OCI-LY7 (cell line): ENCODE measurements around the gene ZNF547. TPM values are rescaled to one million over a fixed set of nuclear protein-coding genes. Genes with fewer than 3 reads are reported as not detected.
A peak's percentile ranks its signal among the peaks of the same experiment; 100 is the strongest.

ENCODE experiments used
- BruUV-seq: library from RNA; stranded (reverse); fragments of 400-500 nt; replicated peaks from 2 replicates; lab custom pipeline; 2021; lab: Mats Ljungman, UMichigan
- CTCF ChIA-PET: fragments of 300-600 bp; sonication (Branson Sonifier 250); formaldehyde crosslinking; loops from one replicate; lab custom pipeline; 2022; ENCODE audit warnings: antibody characterized with exemption; ENCODE audit not compliant: unreplicated experiment; lab: Charles Lee
- POLR2A ChIA-PET: fragments of 300-600 bp; sonication (Branson Sonifier 250); formaldehyde crosslinking; loops from one replicate; lab custom pipeline; 2022; ENCODE audit warnings: antibody characterized with exemption; lab: Charles Lee
- DNase-seq: peaks from one replicate; pipeline ENCODE4 v3.0.0-alpha.2; 2015; ENCODE audit warnings: low spot score
- H2AFZ ChIP-seq: fragments of 200-600 bp; sonication (generic), shearing (Covaris generic); 2 replicates; pipeline ENCODE4 v1.6.1; 2014; ENCODE audit warnings: mild to moderate bottlenecking, antibody characterized with exemption, low read length, moderate library complexity
- H3K27ac ChIP-seq: fragments of 200-600 bp; sonication (generic); 2 replicates; pipeline ENCODE4 v1.5.1; 2014; ENCODE audit warnings: mixed run types, low read depth, mild to moderate bottlenecking, moderate library complexity, low read length, inconsistent platforms; ENCODE audit not compliant: poor library complexity, severe bottlenecking
- H3K36me3 ChIP-seq: fragments of 200-600 bp; sonication (generic); 2 replicates; pipeline ENCODE4 v1.6.1; 2014; ENCODE audit warnings: mild to moderate bottlenecking, antibody characterized with exemption, low read length, moderate library complexity, mixed read lengths; ENCODE audit not compliant: insufficient read depth
- H3K4me1 ChIP-seq: fragments of 200-600 bp; sonication (generic); 2 replicates; pipeline ENCODE4 v1.5.1; 2014; ENCODE audit warnings: mild to moderate bottlenecking, low read length; ENCODE audit not compliant: insufficient read depth, poor library complexity, severe bottlenecking
- H3K4me2 ChIP-seq: fragments of 200-600 bp; sonication (generic); 2 replicates; pipeline ENCODE4 v1.6.1; 2014; ENCODE audit warnings: mild to moderate bottlenecking, low read length
- H3K4me3 ChIP-seq: fragments of 200-600 bp; sonication (generic); 2 replicates; pipeline ENCODE4 v1.5.1; 2014; ENCODE audit warnings: mild to moderate bottlenecking, low read depth, low read length; ENCODE audit not compliant: poor library complexity, severe bottlenecking
- H3K79me2 ChIP-seq: fragments of 200-600 bp; sonication (generic); 2 replicates; pipeline ENCODE4 v1.6.1; 2016; ENCODE audit warnings: low read depth, mild to moderate bottlenecking, low read length, moderate library complexity, mixed read lengths; ENCODE audit not compliant: insufficient read depth
- H3K9me2 ChIP-seq: fragments of 200-600 bp; sonication (generic); 2 replicates; pipeline ENCODE4 v1.6.1; 2016; ENCODE audit warnings: mild to moderate bottlenecking, low read length, mixed read lengths; ENCODE audit not compliant: insufficient read depth
- H3K9me3 ChIP-seq: fragments of 200-600 bp; sonication (generic); 2 replicates; pipeline ENCODE4 v1.6.1; 2014; ENCODE audit warnings: mild to moderate bottlenecking, mixed run types, low read length, mixed read lengths
- H4K20me1 ChIP-seq: fragments of 200-600 bp; sonication (generic); 2 replicates; pipeline ENCODE4 v1.6.1; 2014; ENCODE audit warnings: mild to moderate bottlenecking, antibody characterized with exemption, low read length, moderate library complexity, mixed read lengths; ENCODE audit not compliant: insufficient read depth
- EZH2phosphoT487 ChIP-seq: fragments of 200-600 bp; sonication (generic); IDR thresholded peaks from 2 replicates; pipeline ENCODE4 v1.6.1; 2018; ENCODE audit warnings: low read depth, borderline replicate concordance, mild to moderate bottlenecking, mixed run types, antibody characterized with exemption, low read length, moderate library complexity, mixed read lengths
- intact Hi-C: fragments of 100-400 bp; cut with micrococcal nuclease; formaldehyde crosslinking; loops from one replicate; pipeline ENCODE4 v1.10.0; 2022; ENCODE audit not compliant: unreplicated experiment
- total RNA-seq, 2 experiments: library from RNA; depleted of rRNA in 1 of 2; stranded (reverse); fragments of >200 nt in 1 of 2; shearing (Covaris generic) in 1 of 2; gene quantifications; 2 replicates each; pipeline ENCODE4 v1.2.3, GENCODE V29; 2014 to 2022
- TF ChIP-seq, protein P1 (sequence below): fragments of 200-600 bp; sonication (generic); conservative IDR thresholded peaks from 2 replicates; pipeline ENCODE4 v1.5.1; 2014; ENCODE audit warnings: mild to moderate bottlenecking, antibody characterized with exemption, low read length, moderate library complexity, mixed read lengths

The ZNF547 gene
- total RNA-seq, 2 experiments from 2014 or later: 3.9 to 4.5 TPM

GRCh38 chr19:57421037-57421436 is 57.7 kb downstream of the ZNF547 start:
- no peak overlapping the region for H3K27ac ChIP-seq
- no peaks in the 10 kb centered on the region for H3K4me1 ChIP-seq
- H3K9me3 ChIP-seq: no peaks in the 10 kb centered on the region
- H3K79me2 ChIP-seq: no peaks in the 10 kb centered on the region
- intact Hi-C loops: no loop called here
- TSS peak; percentile 47 for BruUV-seq
- H3K4me2 ChIP-seq: no peak overlapping the region
- no peaks in the 10 kb centered on the region for H3K9me2 ChIP-seq
- peaks cover 52% of the 10 kb centered on the region for H3K36me3 ChIP-seq
- no peak for TF ChIP-seq EZH2phosphoT487
- TF ChIP-seq, protein P1, sequence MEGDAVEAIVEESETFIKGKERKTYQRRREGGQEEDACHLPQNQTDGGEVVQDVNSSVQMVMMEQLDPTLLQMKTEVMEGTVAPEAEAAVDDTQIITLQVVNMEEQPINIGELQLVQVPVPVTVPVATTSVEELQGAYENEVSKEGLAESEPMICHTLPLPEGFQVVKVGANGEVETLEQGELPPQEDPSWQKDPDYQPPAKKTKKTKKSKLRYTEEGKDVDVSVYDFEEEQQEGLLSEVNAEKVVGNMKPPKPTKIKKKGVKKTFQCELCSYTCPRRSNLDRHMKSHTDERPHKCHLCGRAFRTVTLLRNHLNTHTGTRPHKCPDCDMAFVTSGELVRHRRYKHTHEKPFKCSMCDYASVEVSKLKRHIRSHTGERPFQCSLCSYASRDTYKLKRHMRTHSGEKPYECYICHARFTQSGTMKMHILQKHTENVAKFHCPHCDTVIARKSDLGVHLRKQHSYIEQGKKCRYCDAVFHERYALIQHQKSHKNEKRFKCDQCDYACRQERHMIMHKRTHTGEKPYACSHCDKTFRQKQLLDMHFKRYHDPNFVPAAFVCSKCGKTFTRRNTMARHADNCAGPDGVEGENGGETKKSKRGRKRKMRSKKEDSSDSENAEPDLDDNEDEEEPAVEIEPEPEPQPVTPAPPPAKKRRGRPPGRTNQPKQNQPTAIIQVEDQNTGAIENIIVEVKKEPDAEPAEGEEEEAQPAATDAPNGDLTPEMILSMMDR: no peak
- H2AFZ ChIP-seq: no peak overlapping the region
- H3K4me3 ChIP-seq: no peak overlapping the region
- ChIA-PET POLR2A (no interaction called here), CTCF (no interaction called here)
- H4K20me1 ChIP-seq: no peaks in the 10 kb centered on the region
- DNase-seq: no peak

Other genes starting within 250 kb of the ZNF547 start
- gene USP29, start 243.6 kb upstream of the ZNF547 start, total RNA-seq (2014; rRNA removed; shearing (Covaris generic)): not detected in 2 replicates
- gene USP29, start 243.6 kb upstream of the ZNF547 start, total RNA-seq (2022): not detected in 2 replicates
- gene ZIM3, start 218.3 kb upstream of the ZNF547 start, total RNA-seq (2014; rRNA removed; shearing (Covaris generic)): not detected in 2 replicates
- not detected in 2 replicates for gene ZIM3, start 218.3 kb upstream of the ZNF547 start, total RNA-seq (2022)
- not detected in 2 replicates for gene DUXA, start 196.1 kb upstream of the ZNF547 start, total RNA-seq (2014; rRNA removed; shearing (Covaris generic))
- not detected in 2 replicates for gene DUXA, start 196.1 kb upstream of the ZNF547 start, total RNA-seq (2022)
- gene ZNF264, start 172.1 kb upstream of the ZNF547 start, total RNA-seq (2014; rRNA removed; shearing (Covaris generic)): 7.3 and 10.0 TPM in 2 replicates
- gene ZNF264, start 172.1 kb upstream of the ZNF547 start, total RNA-seq (2022): 12.2 and 12.6 TPM in 2 replicates
- gene AURKC, start 132.5 kb upstream of the ZNF547 start, total RNA-seq (2014; rRNA removed; shearing (Covaris generic)): not detected in 2 replicates
- 1.1 TPM in 1 of 2 replicates, not detected in the other for gene AURKC, start 132.5 kb upstream of the ZNF547 start, total RNA-seq (2022)
- gene ZNF805, start 122.9 kb upstream of the ZNF547 start, total RNA-seq (2014; rRNA removed; shearing (Covaris generic)): 12.2 and 14.9 TPM in 2 replicates
- 8.1 and 10.9 TPM in 2 replicates for gene ZNF805, start 122.9 kb upstream of the ZNF547 start, total RNA-seq (2022)
- gene ZNF460, start 83.1 kb upstream of the ZNF547 start, total RNA-seq (2014; rRNA removed; shearing (Covaris generic)): 93.4 and 94.7 TPM in 2 replicates
- 62.5 and 67.5 TPM in 2 replicates for gene ZNF460, start 83.1 kb upstream of the ZNF547 start, total RNA-seq (2022)
- 11.5 and 14.6 TPM in 2 replicates for gene ZNF543, start 43.1 kb upstream of the ZNF547 start, total RNA-seq (2014; rRNA removed; shearing (Covaris generic))
- 9.4 and 10.9 TPM in 2 replicates for gene ZNF543, start 43.1 kb upstream of the ZNF547 start, total RNA-seq (2022)
- gene ZNF304, start 12.3 kb upstream of the ZNF547 start, total RNA-seq (2014; rRNA removed; shearing (Covaris generic)): 5.0 and 6.8 TPM in 2 replicates
- gene ZNF304, start 12.3 kb upstream of the ZNF547 start, total RNA-seq (2022): 5.8 and 6.8 TPM in 2 replicates
- gene TRAPPC2B, start within 50 bp of the ZNF547 start, total RNA-seq (2014; rRNA removed; shearing (Covaris generic)): 12.7 and 19.3 TPM in 2 replicates
- 8.7 and 9.8 TPM in 2 replicates for gene TRAPPC2B, start within 50 bp of the ZNF547 start, total RNA-seq (2022)
- 18.9 and 23.9 TPM in 2 replicates for gene ZNF548, start 26.3 kb downstream of the ZNF547 start, total RNA-seq (2014; rRNA removed; shearing (Covaris generic))
- gene ZNF548, start 26.3 kb downstream of the ZNF547 start, total RNA-seq (2022): 41.8 and 42.4 TPM in 2 replicates
- 18.9 and 31.4 TPM in 2 replicates for gene ZNF17, start 47.6 kb downstream of the ZNF547 start, total RNA-seq (2014; rRNA removed; shearing (Covaris generic))
- gene ZNF17, start 47.6 kb downstream of the ZNF547 start, total RNA-seq (2022): 14.9 and 15.9 TPM in 2 replicates
- gene ZNF749, start 71.8 kb downstream of the ZNF547 start, total RNA-seq (2014; rRNA removed; shearing (Covaris generic)): 27.1 and 30.1 TPM in 2 replicates
- gene ZNF749, start 71.8 kb downstream of the ZNF547 start, total RNA-seq (2022): 14.2 and 18.0 TPM in 2 replicates
- not detected in 2 replicates for gene VN1R1, start 93.6 kb downstream of the ZNF547 start, total RNA-seq (2014; rRNA removed; shearing (Covaris generic))
- gene VN1R1, start 93.6 kb downstream of the ZNF547 start, total RNA-seq (2022): not detected in 2 replicates
- 0.85 and 0.88 TPM in 2 replicates for gene ZNF772, start 114.0 kb downstream of the ZNF547 start, total RNA-seq (2014; rRNA removed; shearing (Covaris generic))
- 1.1 and 1.5 TPM in 2 replicates for gene ZNF772, start 114.0 kb downstream of the ZNF547 start, total RNA-seq (2022)
- gene ZNF419, start 124.2 kb downstream of the ZNF547 start, total RNA-seq (2014; rRNA removed; shearing (Covaris generic)): 5.0 and 7.2 TPM in 2 replicates
- 6.7 and 10.5 TPM in 2 replicates for gene ZNF419, start 124.2 kb downstream of the ZNF547 start, total RNA-seq (2022)
- gene ZNF773, start 136.4 kb downstream of the ZNF547 start, total RNA-seq (2014; rRNA removed; shearing (Covaris generic)): 9.6 and 12.0 TPM in 2 replicates
- 6.1 and 8.7 TPM in 2 replicates for gene ZNF773, start 136.4 kb downstream of the ZNF547 start, total RNA-seq (2022)
- gene ZNF549, start 163.8 kb downstream of the ZNF547 start, total RNA-seq (2014; rRNA removed; shearing (Covaris generic)): 6.1 and 7.5 TPM in 2 replicates
- gene ZNF549, start 163.8 kb downstream of the ZNF547 start, total RNA-seq (2022): 6.6 and 8.8 TPM in 2 replicates
- 6.3 and 6.9 TPM in 2 replicates for gene ZNF550, start 196.3 kb downstream of the ZNF547 start, total RNA-seq (2014; rRNA removed; shearing (Covaris generic))
- gene ZNF550, start 196.3 kb downstream of the ZNF547 start, total RNA-seq (2022): 6.8 and 8.7 TPM in 2 replicates
- 4.6 and 5.0 TPM in 2 replicates for gene ZNF416, start 215.4 kb downstream of the ZNF547 start, total RNA-seq (2014; rRNA removed; shearing (Covaris generic))
- 3.1 and 4.9 TPM in 2 replicates for gene ZNF416, start 215.4 kb downstream of the ZNF547 start, total RNA-seq (2022)
- gene ZIK1, start 220.6 kb downstream of the ZNF547 start, total RNA-seq (2014; rRNA removed; shearing (Covaris generic)): 0.47 and 0.98 TPM in 2 replicates
- gene ZIK1, start 220.6 kb downstream of the ZNF547 start, total RNA-seq (2022): not detected in 2 replicates
- 6.2 and 13.4 TPM in 2 replicates for gene ZNF530, start 236.3 kb downstream of the ZNF547 start, total RNA-seq (2014; rRNA removed; shearing (Covaris generic))
- gene ZNF530, start 236.3 kb downstream of the ZNF547 start, total RNA-seq (2022): 7.7 and 8.0 TPM in 2 replicates